ENCODE measurements around the gene SETBP1. TPM values are rescaled to one million over a fixed set of nuclear protein-coding genes. Genes with fewer than 3 reads are reported as not detected.
A peak's percentile ranks its signal among the peaks of the same experiment; 100 is the strongest.

Gene SETBP1
- total and polyA plus RNA-seq, 9 of the 15 experiments (the other 6 are each of a cell fraction or from before 2014, with no cell fraction given), result under 0.01 to 0.13 (median 0.04) TPM

DNA sequence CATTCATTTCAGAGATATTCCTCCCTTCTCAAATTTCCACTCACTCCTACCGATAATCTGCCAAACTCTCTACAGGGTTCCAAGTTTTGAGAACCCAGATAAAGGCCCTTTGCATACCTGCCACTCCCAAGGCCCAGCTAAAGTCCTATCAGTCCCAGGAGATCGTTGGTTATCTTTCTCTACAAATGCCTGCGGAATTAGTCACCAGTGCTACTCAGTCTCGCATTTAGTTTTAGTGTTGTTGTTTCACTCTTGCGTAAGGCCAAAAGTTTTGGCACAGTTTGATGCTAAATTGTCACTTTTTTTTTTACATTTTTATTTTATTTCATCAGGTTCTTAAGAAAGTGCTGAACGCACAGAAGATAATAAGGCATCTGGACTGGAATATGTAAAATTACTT lies 29.2 kb upstream of the SETBP1 start:
- intact Hi-C loops (cut with micrococcal nuclease), result no loop called here
- POLR2A ChIA-PET, result no interaction called here
- 0% methylated on average over 5 of the region's 6 CpGs for WGBS (ENCODE audit: insufficient coverage, low coverage, missing lambda C conversion rate)
- in situ Hi-C loops (cut with MboI), result no loop called here
- Histone ChIP-seq H3K9me3 (replicated peaks; ENCODE audit: control insufficient read depth, insufficient read depth, low read depth, low read length) (no peaks in the 10 kb centered on the region), H2AFZ (ENCODE audit: low read depth, low read length) (no peak overlapping the region), H3K9me1 (ENCODE audit: control insufficient read depth, insufficient read depth, low read length) (no peaks in the 10 kb centered on the region), H3K36me3 (ENCODE audit: control insufficient read depth, insufficient read depth, low read length) (no peaks in the 10 kb centered on the region), H4K20me1 (replicated peaks; ENCODE audit: control insufficient read depth, insufficient read depth, low read length) (no peaks in the 10 kb centered on the region), H3K27ac (ENCODE audit: extremely low read depth, low read depth, low read length) (no peak overlapping the region), H3K4me3 (no peak overlapping the region), H3K4me2 (ENCODE audit: insufficient read depth, low read length) (no peak overlapping the region; the same call in 1 of the 2 replicates), H3K4me1 (replicated peaks in 1 of 2; ENCODE audit: control insufficient read depth in 2 of 2, insufficient read depth in 2 of 2, low read length in 2 of 2) (peaks cover 0 to 14% of the 10 kb centered on the region in 2 experiments; a peak in 3 of 5 replicates), H3K27me3 (ENCODE audit: control insufficient read depth in 2 of 2, insufficient read depth in 2 of 2, low read length in 2 of 2) (no peaks in the 10 kb centered on the region), H3K79me2 (ENCODE audit: control insufficient read depth, insufficient read depth, low read length) (no peaks in the 10 kb centered on the region), H3K9ac (ENCODE audit: insufficient read depth in 1 of 2, low read depth in 2 of 2, low read length in 2 of 2) (no peak overlapping the region)
- CTCF ChIA-PET (ENCODE audit: low intra/inter-chr PET ratio), result no interaction called here
- ATAC-seq (peak; percentile 79), FAIRE-seq (no peak), DNase-seq (ENCODE audit: extremely low read depth in 1 of 4, low spot score in 3 of 4) (peak; percentile 4 to 47 (median 10))
- no TSS peak for BruUV-seq (replicated peaks)
- no peak for TF ChIP-seq ZNF3 (CRISPR knock-in tag; IDR thresholded peaks at IDR 0.05)
- peak; percentile 74 for TF ChIP-seq CTBP1 (IDR thresholded peaks at IDR 0.05; ENCODE audit: borderline replicate concordance)
- TF ChIP-seq TAF7 (tag; IDR thresholded peaks at IDR 0.05), result no peak
- TF ChIP-seq DPF2 (IDR thresholded peaks at IDR 0.05), result peak; percentile 82
- TF ChIP-seq SETDB1 (IDR thresholded peaks at IDR 0.05; ENCODE audit: low read length), result no peak
- no peak for TF ChIP-seq THRAP3 (IDR thresholded peaks at IDR 0.05; ENCODE audit: borderline replicate concordance)
- peak in 1 of 2 experiments; percentile 95; a peak in 2 of 4 replicates for TF ChIP-seq TEAD1 (CRISPR knock-in tag; IDR thresholded peaks at IDR 0.05)
- TF ChIP-seq MCM5 (IDR thresholded peaks at IDR 0.05; ENCODE audit: low read depth), result no peak
- no peak for TF ChIP-seq HMGN3 (IDR thresholded peaks at IDR 0.05; ENCODE audit: borderline replicate concordance, extremely low read depth, insufficient read length, low read depth, low read length)
- TF ChIP-seq NFE2 (IDR thresholded peaks at IDR 0.05; ENCODE audit: low read depth), result no peak
- TF ChIP-seq NFE2L1 (tag; IDR thresholded peaks at IDR 0.05; ENCODE audit: borderline replicate concordance, low read depth), result no peak
- peak; percentile 46; the same call in 1 of the 2 replicates for TF ChIP-seq SMARCC2 (IDR thresholded peaks at IDR 0.05; ENCODE audit: low read depth)
- peak; percentile 84; the same call in 1 of the 2 replicates for TF ChIP-seq SMARCE1 (IDR thresholded peaks at IDR 0.05)
- peak; percentile 26; the same call in 1 of the 2 replicates for TF ChIP-seq TEAD2 (tag; IDR thresholded peaks at IDR 0.05)
- peak; percentile 46 for TF ChIP-seq CEBPB (tag; IDR thresholded peaks at IDR 0.05)
- TF ChIP-seq NUFIP1 (IDR thresholded peaks at IDR 0.05; ENCODE audit: partially characterized antibody), result no peak
- TF ChIP-seq, protein P1, sequence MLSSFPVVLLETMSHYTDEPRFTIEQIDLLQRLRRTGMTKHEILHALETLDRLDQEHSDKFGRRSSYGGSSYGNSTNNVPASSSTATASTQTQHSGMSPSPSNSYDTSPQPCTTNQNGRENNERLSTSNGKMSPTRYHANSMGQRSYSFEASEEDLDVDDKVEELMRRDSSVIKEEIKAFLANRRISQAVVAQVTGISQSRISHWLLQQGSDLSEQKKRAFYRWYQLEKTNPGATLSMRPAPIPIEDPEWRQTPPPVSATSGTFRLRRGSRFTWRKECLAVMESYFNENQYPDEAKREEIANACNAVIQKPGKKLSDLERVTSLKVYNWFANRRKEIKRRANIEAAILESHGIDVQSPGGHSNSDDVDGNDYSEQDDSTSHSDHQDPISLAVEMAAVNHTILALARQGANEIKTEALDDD (IDR thresholded peaks at IDR 0.05), result peak; percentile 90
- TF ChIP-seq, protein P2, sequence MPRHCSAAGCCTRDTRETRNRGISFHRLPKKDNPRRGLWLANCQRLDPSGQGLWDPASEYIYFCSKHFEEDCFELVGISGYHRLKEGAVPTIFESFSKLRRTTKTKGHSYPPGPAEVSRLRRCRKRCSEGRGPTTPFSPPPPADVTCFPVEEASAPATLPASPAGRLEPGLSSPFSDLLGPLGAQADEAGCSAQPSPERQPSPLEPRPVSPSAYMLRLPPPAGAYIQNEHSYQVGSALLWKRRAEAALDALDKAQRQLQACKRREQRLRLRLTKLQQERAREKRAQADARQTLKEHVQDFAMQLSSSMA (CRISPR knock-in tag; IDR thresholded peaks at IDR 0.05), result no peak
- TF ChIP-seq RB1 (IDR thresholded peaks at IDR 0.05; ENCODE audit: low read depth), result no peak
- no peak for TF ChIP-seq PBX2 (CRISPR knock-in tag; IDR thresholded peaks at IDR 0.05; ENCODE audit: low read depth)
- TF ChIP-seq PBX2 (tag; conservative IDR thresholded peaks at IDR 0.05; ENCODE audit: low read depth), result no peak
- peak in 1 of 2 experiments; percentile 33; a peak in 1 of 4 replicates for TF ChIP-seq RCOR1 (IDR thresholded peaks at IDR 0.05; ENCODE audit: borderline replicate concordance in 1 of 2, low read depth in 2 of 2, low read length in 2 of 2)
